ENCODE measurements around the gene SCGB1D1.

DNA sequence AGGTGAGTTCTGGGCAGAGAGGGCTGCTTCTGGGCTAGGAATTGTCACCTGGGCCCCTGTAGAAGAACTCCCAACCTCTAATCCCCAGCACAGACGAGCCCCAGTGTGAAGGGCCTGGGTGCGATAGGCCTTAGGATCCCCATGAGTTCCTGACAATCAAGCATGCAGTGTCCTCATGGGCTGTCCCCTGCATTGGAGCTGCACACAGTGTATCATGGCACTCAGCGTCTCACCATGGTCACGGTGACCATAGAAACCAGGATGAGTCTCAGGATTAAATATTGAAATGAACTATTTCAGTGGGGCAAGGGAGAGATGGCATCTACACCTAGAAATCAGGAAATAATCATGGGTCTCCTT lies 18.7 kb downstream of the SCGB1D1 start:
- TF ChIP-seq, protein P1, sequence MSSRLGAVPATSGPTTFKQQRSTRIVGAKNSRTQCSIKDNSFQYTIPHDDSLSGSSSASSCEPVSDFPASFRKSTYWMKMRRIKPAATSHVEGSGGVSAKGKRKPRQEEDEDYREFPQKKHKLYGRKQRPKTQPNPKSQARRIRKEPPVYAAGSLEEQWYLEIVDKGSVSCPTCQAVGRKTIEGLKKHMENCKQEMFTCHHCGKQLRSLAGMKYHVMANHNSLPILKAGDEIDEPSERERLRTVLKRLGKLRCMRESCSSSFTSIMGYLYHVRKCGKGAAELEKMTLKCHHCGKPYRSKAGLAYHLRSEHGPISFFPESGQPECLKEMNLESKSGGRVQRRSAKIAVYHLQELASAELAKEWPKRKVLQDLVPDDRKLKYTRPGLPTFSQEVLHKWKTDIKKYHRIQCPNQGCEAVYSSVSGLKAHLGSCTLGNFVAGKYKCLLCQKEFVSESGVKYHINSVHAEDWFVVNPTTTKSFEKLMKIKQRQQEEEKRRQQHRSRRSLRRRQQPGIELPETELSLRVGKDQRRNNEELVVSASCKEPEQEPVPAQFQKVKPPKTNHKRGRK (CRISPR knock-in tag; IDR thresholded peaks at IDR 0.05; ENCODE audit: borderline replicate concordance), result no peak
- TF ChIP-seq, protein P2, sequence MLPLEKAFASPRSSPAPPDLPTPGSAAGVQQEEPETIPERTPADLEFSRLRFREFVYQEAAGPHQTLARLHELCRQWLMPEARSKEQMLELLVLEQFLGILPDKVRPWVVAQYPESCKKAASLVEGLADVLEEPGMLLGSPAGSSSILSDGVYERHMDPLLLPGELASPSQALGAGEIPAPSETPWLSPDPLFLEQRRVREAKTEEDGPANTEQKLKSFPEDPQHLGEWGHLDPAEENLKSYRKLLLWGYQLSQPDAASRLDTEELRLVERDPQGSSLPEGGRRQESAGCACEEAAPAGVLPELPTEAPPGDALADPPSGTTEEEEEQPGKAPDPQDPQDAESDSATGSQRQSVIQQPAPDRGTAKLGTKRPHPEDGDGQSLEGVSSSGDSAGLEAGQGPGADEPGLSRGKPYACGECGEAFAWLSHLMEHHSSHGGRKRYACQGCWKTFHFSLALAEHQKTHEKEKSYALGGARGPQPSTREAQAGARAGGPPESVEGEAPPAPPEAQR (CRISPR knock-in tag; IDR thresholded peaks at IDR 0.05), result no peak
- TF ChIP-seq, protein P3, sequence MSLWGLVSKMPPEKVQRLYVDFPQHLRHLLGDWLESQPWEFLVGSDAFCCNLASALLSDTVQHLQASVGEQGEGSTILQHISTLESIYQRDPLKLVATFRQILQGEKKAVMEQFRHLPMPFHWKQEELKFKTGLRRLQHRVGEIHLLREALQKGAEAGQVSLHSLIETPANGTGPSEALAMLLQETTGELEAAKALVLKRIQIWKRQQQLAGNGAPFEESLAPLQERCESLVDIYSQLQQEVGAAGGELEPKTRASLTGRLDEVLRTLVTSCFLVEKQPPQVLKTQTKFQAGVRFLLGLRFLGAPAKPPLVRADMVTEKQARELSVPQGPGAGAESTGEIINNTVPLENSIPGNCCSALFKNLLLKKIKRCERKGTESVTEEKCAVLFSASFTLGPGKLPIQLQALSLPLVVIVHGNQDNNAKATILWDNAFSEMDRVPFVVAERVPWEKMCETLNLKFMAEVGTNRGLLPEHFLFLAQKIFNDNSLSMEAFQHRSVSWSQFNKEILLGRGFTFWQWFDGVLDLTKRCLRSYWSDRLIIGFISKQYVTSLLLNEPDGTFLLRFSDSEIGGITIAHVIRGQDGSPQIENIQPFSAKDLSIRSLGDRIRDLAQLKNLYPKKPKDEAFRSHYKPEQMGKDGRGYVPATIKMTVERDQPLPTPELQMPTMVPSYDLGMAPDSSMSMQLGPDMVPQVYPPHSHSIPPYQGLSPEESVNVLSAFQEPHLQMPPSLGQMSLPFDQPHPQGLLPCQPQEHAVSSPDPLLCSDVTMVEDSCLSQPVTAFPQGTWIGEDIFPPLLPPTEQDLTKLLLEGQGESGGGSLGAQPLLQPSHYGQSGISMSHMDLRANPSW (CRISPR knock-in tag; conservative IDR thresholded peaks at IDR 0.05; ENCODE audit: low read depth), result no peak
- TF ChIP-seq, protein P4, sequence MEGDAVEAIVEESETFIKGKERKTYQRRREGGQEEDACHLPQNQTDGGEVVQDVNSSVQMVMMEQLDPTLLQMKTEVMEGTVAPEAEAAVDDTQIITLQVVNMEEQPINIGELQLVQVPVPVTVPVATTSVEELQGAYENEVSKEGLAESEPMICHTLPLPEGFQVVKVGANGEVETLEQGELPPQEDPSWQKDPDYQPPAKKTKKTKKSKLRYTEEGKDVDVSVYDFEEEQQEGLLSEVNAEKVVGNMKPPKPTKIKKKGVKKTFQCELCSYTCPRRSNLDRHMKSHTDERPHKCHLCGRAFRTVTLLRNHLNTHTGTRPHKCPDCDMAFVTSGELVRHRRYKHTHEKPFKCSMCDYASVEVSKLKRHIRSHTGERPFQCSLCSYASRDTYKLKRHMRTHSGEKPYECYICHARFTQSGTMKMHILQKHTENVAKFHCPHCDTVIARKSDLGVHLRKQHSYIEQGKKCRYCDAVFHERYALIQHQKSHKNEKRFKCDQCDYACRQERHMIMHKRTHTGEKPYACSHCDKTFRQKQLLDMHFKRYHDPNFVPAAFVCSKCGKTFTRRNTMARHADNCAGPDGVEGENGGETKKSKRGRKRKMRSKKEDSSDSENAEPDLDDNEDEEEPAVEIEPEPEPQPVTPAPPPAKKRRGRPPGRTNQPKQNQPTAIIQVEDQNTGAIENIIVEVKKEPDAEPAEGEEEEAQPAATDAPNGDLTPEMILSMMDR (IDR thresholded peaks at IDR 0.05), result no peak
- no peak for TF ChIP-seq NFE2L1 (CRISPR knock-in tag; IDR thresholded peaks at IDR 0.05)
- TF ChIP-seq, protein P5, sequence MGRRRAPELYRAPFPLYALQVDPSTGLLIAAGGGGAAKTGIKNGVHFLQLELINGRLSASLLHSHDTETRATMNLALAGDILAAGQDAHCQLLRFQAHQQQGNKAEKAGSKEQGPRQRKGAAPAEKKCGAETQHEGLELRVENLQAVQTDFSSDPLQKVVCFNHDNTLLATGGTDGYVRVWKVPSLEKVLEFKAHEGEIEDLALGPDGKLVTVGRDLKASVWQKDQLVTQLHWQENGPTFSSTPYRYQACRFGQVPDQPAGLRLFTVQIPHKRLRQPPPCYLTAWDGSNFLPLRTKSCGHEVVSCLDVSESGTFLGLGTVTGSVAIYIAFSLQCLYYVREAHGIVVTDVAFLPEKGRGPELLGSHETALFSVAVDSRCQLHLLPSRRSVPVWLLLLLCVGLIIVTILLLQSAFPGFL (CRISPR knock-in tag; IDR thresholded peaks at IDR 0.05; ENCODE audit: borderline replicate concordance), result no peak
- TF ChIP-seq, protein P6, sequence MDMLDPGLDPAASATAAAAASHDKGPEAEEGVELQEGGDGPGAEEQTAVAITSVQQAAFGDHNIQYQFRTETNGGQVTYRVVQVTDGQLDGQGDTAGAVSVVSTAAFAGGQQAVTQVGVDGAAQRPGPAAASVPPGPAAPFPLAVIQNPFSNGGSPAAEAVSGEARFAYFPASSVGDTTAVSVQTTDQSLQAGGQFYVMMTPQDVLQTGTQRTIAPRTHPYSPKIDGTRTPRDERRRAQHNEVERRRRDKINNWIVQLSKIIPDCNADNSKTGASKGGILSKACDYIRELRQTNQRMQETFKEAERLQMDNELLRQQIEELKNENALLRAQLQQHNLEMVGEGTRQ (CRISPR knock-in tag; IDR thresholded peaks at IDR 0.05), result no peak
- TF ChIP-seq, protein P7, sequence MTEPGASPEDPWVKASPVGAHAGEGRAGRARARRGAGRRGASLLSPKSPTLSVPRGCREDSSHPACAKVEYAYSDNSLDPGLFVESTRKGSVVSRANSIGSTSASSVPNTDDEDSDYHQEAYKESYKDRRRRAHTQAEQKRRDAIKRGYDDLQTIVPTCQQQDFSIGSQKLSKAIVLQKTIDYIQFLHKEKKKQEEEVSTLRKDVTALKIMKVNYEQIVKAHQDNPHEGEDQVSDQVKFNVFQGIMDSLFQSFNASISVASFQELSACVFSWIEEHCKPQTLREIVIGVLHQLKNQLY (CRISPR knock-in tag; IDR thresholded peaks at IDR 0.05), result no peak
- TF ChIP-seq TP53 (CRISPR knock-in tag; IDR thresholded peaks at IDR 0.05), result no peak
- no peak for TF ChIP-seq ATF1 (CRISPR knock-in tag; IDR thresholded peaks at IDR 0.05)
- TF ChIP-seq, protein P8, sequence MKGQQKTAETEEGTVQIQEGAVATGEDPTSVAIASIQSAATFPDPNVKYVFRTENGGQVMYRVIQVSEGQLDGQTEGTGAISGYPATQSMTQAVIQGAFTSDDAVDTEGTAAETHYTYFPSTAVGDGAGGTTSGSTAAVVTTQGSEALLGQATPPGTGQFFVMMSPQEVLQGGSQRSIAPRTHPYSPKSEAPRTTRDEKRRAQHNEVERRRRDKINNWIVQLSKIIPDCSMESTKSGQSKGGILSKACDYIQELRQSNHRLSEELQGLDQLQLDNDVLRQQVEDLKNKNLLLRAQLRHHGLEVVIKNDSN (CRISPR knock-in tag; IDR thresholded peaks at IDR 0.05), result no peak
- TF ChIP-seq ZNF121 (CRISPR knock-in tag; IDR thresholded peaks at IDR 0.05), result no peak
- TF ChIP-seq GRHL2 (CRISPR knock-in tag; IDR thresholded peaks at IDR 0.05; ENCODE audit: insufficient replicate concordance, severe bottlenecking), result no peak

Measured in WTC11 (cell line).